IMR-90 (cell line): ENCODE results near the gene ZNF618. TPM values are rescaled to one million over a fixed set of nuclear protein-coding genes. Genes with fewer than 3 reads are reported as not detected.

ENCODE experiments used
- ATAC-seq: fragments of 200-7000 bp; cut with Tn5 transposase; 2 replicates; pipeline ENCODE4 v1.9.1; 2020; ENCODE audit warnings: low read depth, mild to moderate bottlenecking, moderate library complexity
- BruUV-seq: library from RNA; stranded (reverse); fragments of 400-500 nt; replicated peaks from 2 replicates; lab custom pipeline; 2021; lab: Mats Ljungman, UMichigan
- CTCF ChIA-PET: fragments of 300-600 bp; formaldehyde crosslinking; extraction: SDS; loops from one replicate; lab custom pipeline; 2021; ENCODE audit warnings: antibody characterized with exemption; lab: Yijun Ruan, JAX
- POLR2A ChIA-PET: fragments of 300-600 bp; sonication (Branson Sonifier 250); formaldehyde crosslinking; loops from one replicate; lab custom pipeline; 2022; ENCODE audit warnings: antibody characterized with exemption; ENCODE audit not compliant: unreplicated experiment; lab: Charles Lee
- DNase-seq: peaks from one replicate; pipeline ENCODE4 v3.0.0; 2013
- H2AFZ ChIP-seq: replicated peaks from 2 replicates; pipeline ENCODE3; 2013; ENCODE audit warnings: low read length, mild to moderate bottlenecking; ENCODE audit not compliant: poor library complexity
- H2AK5ac ChIP-seq: 2 replicates; pipeline ENCODE4 v1.6.1; 2013; ENCODE audit warnings: low read depth, low read length, inconsistent platforms
- H2AK9ac ChIP-seq: replicated peaks from 2 replicates; pipeline ENCODE3; 2013; ENCODE audit warnings: mild to moderate bottlenecking, low read depth, low read length, moderate library complexity; ENCODE audit not compliant: poor library complexity
- H2BK120ac ChIP-seq: 2 replicates; pipeline ENCODE4 v1.6.1; 2013; ENCODE audit warnings: low read depth, low read length, inconsistent platforms
- H2BK15ac ChIP-seq: 3 replicates; pipeline ENCODE4 v1.6.1; 2013; ENCODE audit warnings: low read depth, low read length, inconsistent platforms
- H2BK20ac ChIP-seq: 2 replicates; pipeline ENCODE4 v1.6.1; 2013; ENCODE audit warnings: low read depth, mild to moderate bottlenecking, inconsistent platforms, low read length, moderate library complexity
- H2BK5ac ChIP-seq: 2 replicates; pipeline ENCODE4 v1.6.1; 2013; ENCODE audit warnings: mild to moderate bottlenecking, low read depth, low read length, inconsistent platforms; ENCODE audit not compliant: poor library complexity, severe bottlenecking
- H3K14ac ChIP-seq: replicated peaks from 2 replicates; pipeline ENCODE4 v1.6.1; 2013; ENCODE audit warnings: low read depth, low read length, inconsistent platforms
- H3K18ac ChIP-seq: 2 replicates; pipeline ENCODE4 v1.6.1; 2013; ENCODE audit warnings: low read depth, low read length, control low read depth
- H3K23ac ChIP-seq: 2 replicates; pipeline ENCODE4 v1.6.1; 2013; ENCODE audit warnings: low read depth, low read length, inconsistent platforms
- H3K27ac ChIP-seq: 2 replicates; pipeline ENCODE4 v1.5.1; 2013; ENCODE audit warnings: mild to moderate bottlenecking, control low read depth, low read length; ENCODE audit not compliant: insufficient read depth
- H3K27me3 ChIP-seq: 2 replicates; pipeline ENCODE4 v1.6.1; 2013; ENCODE audit warnings: low read length; ENCODE audit not compliant: control insufficient read depth, insufficient read depth
- H3K36me3 ChIP-seq: 2 replicates; pipeline ENCODE4 v1.6.1; 2013; ENCODE audit warnings: low read length, mixed read lengths; ENCODE audit not compliant: control insufficient read depth, insufficient read depth
- H3K4ac ChIP-seq: 2 replicates; pipeline ENCODE4 v1.6.1; 2013; ENCODE audit warnings: low read depth, low read length, inconsistent platforms
- H3K4me1 ChIP-seq: 2 replicates; pipeline ENCODE4 v1.6.1; 2013; ENCODE audit warnings: low read length, mixed read lengths; ENCODE audit not compliant: control insufficient read depth, insufficient read depth
- H3K4me2 ChIP-seq: 2 replicates; pipeline ENCODE4 v1.6.1; 2013; ENCODE audit warnings: low read depth, mild to moderate bottlenecking, control low read depth, low read length, moderate library complexity
- H3K4me3 ChIP-seq: 2 replicates; pipeline ENCODE4 v1.5.1; 2013; ENCODE audit warnings: low read depth, mild to moderate bottlenecking, control low read depth, low read length, moderate library complexity; ENCODE audit not compliant: insufficient read depth
- H3K56ac ChIP-seq: 2 replicates; pipeline ENCODE4 v1.6.1; 2013; ENCODE audit warnings: low read length, inconsistent platforms; ENCODE audit not compliant: insufficient read depth; ENCODE audit errors: extremely low read depth
- H3K79me1 ChIP-seq, 2 experiments: 2 replicates each; pipeline ENCODE4 v1.6.1; 2013; ENCODE audit warnings: low read length in 2 of 2, inconsistent platforms in 1 of 2, low read depth in 1 of 2
- H3K9ac ChIP-seq: 2 replicates; pipeline ENCODE4 v1.6.1; 2013; ENCODE audit warnings: low read depth, low read length, control low read depth
- H3K9me1 ChIP-seq: 2 replicates; pipeline ENCODE4 v1.6.1; 2013; ENCODE audit warnings: low read length, inconsistent platforms; ENCODE audit not compliant: insufficient read depth
- H3K9me3 ChIP-seq: 2 replicates; pipeline ENCODE4 v1.6.1; 2013; ENCODE audit warnings: low read length; ENCODE audit not compliant: control insufficient read depth, insufficient read depth
- H4K20me1 ChIP-seq: 2 replicates; pipeline ENCODE4 v1.6.1; 2013; ENCODE audit warnings: low read length, inconsistent platforms; ENCODE audit not compliant: insufficient read depth
- H4K5ac ChIP-seq: 2 replicates; pipeline ENCODE4 v1.6.1; 2013; ENCODE audit warnings: mild to moderate bottlenecking, low read depth, low read length, control low read depth
- H4K8ac ChIP-seq, 2 experiments: 2 replicates each; pipeline ENCODE4 v1.6.1; 2013; ENCODE audit warnings: low read depth in 2 of 2, low read length in 2 of 2, control low read depth in 1 of 2, inconsistent platforms in 1 of 2
- H4K91ac ChIP-seq: 2 replicates; pipeline ENCODE4 v1.6.1; 2013; ENCODE audit warnings: low read depth, low read length, inconsistent platforms; ENCODE audit not compliant: insufficient read depth
- BHLHE40 ChIP-seq: fragments of 150-350 bp; IDR thresholded peaks from 2 replicates; pipeline ENCODE4 v1.6.1; 2016; ENCODE audit warnings: mild to moderate bottlenecking, low read depth, low read length
- CEBPB ChIP-seq: IDR thresholded peaks from 2 replicates; pipeline ENCODE4 v1.6.1; 2012; ENCODE audit warnings: low read depth, low read length, improper control_type of control experiment
- CHD1 ChIP-seq: IDR thresholded peaks from 2 replicates; pipeline ENCODE4 v1.6.1; 2012; ENCODE audit warnings: low read depth, low read length, improper control_type of control experiment
- FOS ChIP-seq: fragments of 150-350 bp; IDR thresholded peaks from 2 replicates; pipeline ENCODE4 v1.6.1; 2016; ENCODE audit warnings: low read depth, low read length
- MAFK ChIP-seq: IDR thresholded peaks from 2 replicates; pipeline ENCODE4 v1.6.1; 2012; ENCODE audit warnings: low read depth, low read length, improper control_type of control experiment
- MAZ ChIP-seq: IDR thresholded peaks from 2 replicates; pipeline ENCODE4 v1.6.1; 2012; ENCODE audit warnings: low read depth, mild to moderate bottlenecking, low read length, improper control_type of control experiment, moderate library complexity, borderline replicate concordance
- MXI1 ChIP-seq: IDR thresholded peaks from 2 replicates; pipeline ENCODE4 v1.6.1; 2012; ENCODE audit warnings: low read depth, mild to moderate bottlenecking, low read length, moderate library complexity, borderline replicate concordance
- NFE2L2 ChIP-seq: fragments of 150-350 bp; IDR thresholded peaks from 2 replicates; pipeline ENCODE4 v1.6.1; 2016; ENCODE audit warnings: low read depth, mild to moderate bottlenecking, low read length
- POLR2A ChIP-seq: IDR thresholded peaks from 2 replicates; pipeline ENCODE4 v1.6.1; 2012; ENCODE audit warnings: mild to moderate bottlenecking, low read depth, low read length
- RAD21 ChIP-seq: IDR thresholded peaks from 2 replicates; pipeline ENCODE4 v1.6.1; 2012; ENCODE audit warnings: low read length, improper control_type of control experiment
- RCOR1 ChIP-seq: IDR thresholded peaks from 2 replicates; pipeline ENCODE4 v1.6.1; 2012; ENCODE audit warnings: mild to moderate bottlenecking, low read length, improper control_type of control experiment; ENCODE audit not compliant: insufficient replicate concordance
- RFX5 ChIP-seq: IDR thresholded peaks from 2 replicates; pipeline ENCODE4 v1.8.0; 2012; ENCODE audit warnings: low read depth, mild to moderate bottlenecking, low read length, moderate library complexity
- SMC3 ChIP-seq: fragments of 150-350 bp; IDR thresholded peaks from 2 replicates; pipeline ENCODE4 v1.6.1; 2016; ENCODE audit warnings: low read depth, mild to moderate bottlenecking, antibody characterized with exemption, low read length, moderate library complexity
- USF2 ChIP-seq: fragments of 150-350 bp; IDR thresholded peaks from 2 replicates; pipeline ENCODE4 v1.6.1; 2017; ENCODE audit warnings: mild to moderate bottlenecking, antibody characterized with exemption, low read length, low read depth
- WGBS, 2 experiments: methylation state at CpG; one replicate each; pipeline versions ENCODE4 v1.1.5 to v1.1.7; 2013; ENCODE audit warnings: missing lambda C conversion rate in 2 of 2; ENCODE audit not compliant: insufficient read length in 1 of 2; ENCODE audit errors: extremely low coverage in 2 of 2; 5-methylcytosine and 5-hydroxymethylcytosine counted together
- dilution Hi-C: fragments of 300-500 bp; cut with HindIII; formaldehyde crosslinking; loops from one replicate; pipeline ENCODE4 v1.14.3; 2018; ENCODE audit warnings: low sequenced_read_pairs; ENCODE audit not compliant: unreplicated experiment
- in situ Hi-C: fragments of 300-500 bp; cut with MboI; formaldehyde crosslinking; loops from 3 replicates; pipeline ENCODE4 v1.14.3; 2019; ENCODE audit warnings: low sequenced_read_pairs, inconsistent platforms, mixed read lengths
- intact Hi-C: fragments of 100-400 bp; cut with micrococcal nuclease; formaldehyde crosslinking; loops from 2 replicates; pipeline ENCODE4 v1.10.0; 2022
- polyA plus RNA-seq, 3 experiments: library from polyadenylated mRNA; depleted of rRNA; stranded (reverse); fragments of >200 nt; gene quantifications; 2 replicates each; pipeline ENCODE4 v1.2.3, GENCODE V29; 2012; ENCODE audit warnings: low replicate concordance in 1 of 3
- total RNA-seq: library from RNA; depleted of rRNA; stranded (reverse); fragments of >200 nt; gene quantifications from 2 replicates; pipeline ENCODE4 v1.2.3, GENCODE V29; 2012
- TF ChIP-seq, protein P1 (sequence below): fragments of 150-350 bp; IDR thresholded peaks from 2 replicates; pipeline ENCODE4 v1.6.1; 2016; ENCODE audit warnings: low read depth, mild to moderate bottlenecking, low read length, moderate library complexity, borderline replicate concordance
- TF ChIP-seq, protein P2 (sequence below): conservative IDR thresholded peaks from 2 replicates; pipeline ENCODE4 v1.5.1; 2012; ENCODE audit warnings: mild to moderate bottlenecking, low read depth, low read length, improper control_type of control experiment

ZNF618 gene
- total and polyA plus RNA-seq, 2 of the 4 experiments (the other 2 are of a cell fraction) = 8.2 to 9.4 TPM

DNA sequence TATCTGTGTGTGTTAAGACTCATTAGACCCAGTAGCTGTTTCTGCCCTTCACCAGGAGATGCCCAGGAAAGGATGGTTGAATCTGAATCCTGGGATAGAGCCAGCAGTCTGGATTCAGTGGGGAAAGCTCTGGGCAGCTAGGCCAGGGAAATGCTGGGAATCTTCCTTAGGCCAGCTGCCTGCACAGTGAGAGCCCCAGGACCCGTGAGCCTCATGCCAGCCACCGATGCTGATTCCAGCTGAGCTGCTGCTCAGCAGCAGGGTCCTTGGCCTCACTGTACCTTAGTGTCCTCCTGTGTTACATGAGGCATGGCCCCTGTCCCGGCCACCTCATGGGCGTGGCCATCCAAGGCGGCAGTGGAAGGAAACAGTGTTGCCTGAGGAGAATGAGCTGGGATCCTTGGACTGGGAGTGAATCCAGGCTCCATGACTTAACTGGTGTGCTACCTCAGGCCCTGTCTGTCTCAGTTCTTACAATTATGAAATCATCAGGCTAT, 114.9 kb downstream of the ZNF618 start:
- Histone ChIP-seq H2AFZ (no peak overlapping the region), H3K4me3 (no peak overlapping the region), H3K4me2 (no peak overlapping the region), H3K4me1 (peaks cover 5% of the 10 kb centered on the region; the same call in 1 of the 2 replicates), H4K5ac (no peak overlapping the region), H3K4ac (no peak overlapping the region), H3K23ac (no peak overlapping the region), H4K8ac (no peak overlapping the region), H4K91ac (no peak overlapping the region), H3K9me1 (peaks cover 22% of the 10 kb centered on the region), H2AK9ac (no peak overlapping the region), H3K9ac (no peak overlapping the region), H3K27me3 (no peaks in the 10 kb centered on the region), H3K14ac (no peak overlapping the region), H3K36me3 (peaks cover 23% of the 10 kb centered on the region; the same call in 1 of the 2 replicates), H3K9me3 (no peaks in the 10 kb centered on the region), H2AK5ac (no peak overlapping the region), H3K18ac (no peak overlapping the region), H2BK120ac (no peak overlapping the region), H2BK15ac (no peak overlapping the region), H2BK5ac (no peak overlapping the region), H3K79me1 (peaks cover 22 to 73% of the 10 kb centered on the region in 2 experiments), H4K20me1 (peaks cover 23% of the 10 kb centered on the region; the same call in 1 of the 2 replicates), H2BK20ac (no peak overlapping the region), H3K56ac (no peak overlapping the region), H3K27ac (no peak overlapping the region)
- CTCF ChIA-PET = no interaction called here
- 79% methylated on average over 2 of the region's 5 CpGs; no CpG with 5 or more reads in 1 of the 2 experiments for WGBS, 2 experiments
- 0 out of 2 replicates have a peak, but pooled peaks have one; percentile 25 for ATAC-seq
- in situ Hi-C loops (no loop called here), intact Hi-C loops (no loop called here), dilution Hi-C loops (no loop called here)
- DNase-seq = peak; percentile 33
- no TSS peak for BruUV-seq
- POLR2A ChIA-PET = no interaction called here
- TF ChIP-seq BHLHE40 (no peak), FOS (no peak), CEBPB (no peak), RCOR1 (no peak), NFE2L2 (no peak), CHD1 (no peak), POLR2A (no peak), RAD21 (no peak), SMC3 (no peak), RFX5 (no peak), MAFK (no peak), MAZ (no peak), USF2 (no peak), MXI1 (no peak)
- TF ChIP-seq, protein P1, sequence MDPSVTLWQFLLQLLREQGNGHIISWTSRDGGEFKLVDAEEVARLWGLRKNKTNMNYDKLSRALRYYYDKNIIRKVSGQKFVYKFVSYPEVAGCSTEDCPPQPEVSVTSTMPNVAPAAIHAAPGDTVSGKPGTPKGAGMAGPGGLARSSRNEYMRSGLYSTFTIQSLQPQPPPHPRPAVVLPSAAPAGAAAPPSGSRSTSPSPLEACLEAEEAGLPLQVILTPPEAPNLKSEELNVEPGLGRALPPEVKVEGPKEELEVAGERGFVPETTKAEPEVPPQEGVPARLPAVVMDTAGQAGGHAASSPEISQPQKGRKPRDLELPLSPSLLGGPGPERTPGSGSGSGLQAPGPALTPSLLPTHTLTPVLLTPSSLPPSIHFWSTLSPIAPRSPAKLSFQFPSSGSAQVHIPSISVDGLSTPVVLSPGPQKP = no peak
- TF ChIP-seq, protein P2, sequence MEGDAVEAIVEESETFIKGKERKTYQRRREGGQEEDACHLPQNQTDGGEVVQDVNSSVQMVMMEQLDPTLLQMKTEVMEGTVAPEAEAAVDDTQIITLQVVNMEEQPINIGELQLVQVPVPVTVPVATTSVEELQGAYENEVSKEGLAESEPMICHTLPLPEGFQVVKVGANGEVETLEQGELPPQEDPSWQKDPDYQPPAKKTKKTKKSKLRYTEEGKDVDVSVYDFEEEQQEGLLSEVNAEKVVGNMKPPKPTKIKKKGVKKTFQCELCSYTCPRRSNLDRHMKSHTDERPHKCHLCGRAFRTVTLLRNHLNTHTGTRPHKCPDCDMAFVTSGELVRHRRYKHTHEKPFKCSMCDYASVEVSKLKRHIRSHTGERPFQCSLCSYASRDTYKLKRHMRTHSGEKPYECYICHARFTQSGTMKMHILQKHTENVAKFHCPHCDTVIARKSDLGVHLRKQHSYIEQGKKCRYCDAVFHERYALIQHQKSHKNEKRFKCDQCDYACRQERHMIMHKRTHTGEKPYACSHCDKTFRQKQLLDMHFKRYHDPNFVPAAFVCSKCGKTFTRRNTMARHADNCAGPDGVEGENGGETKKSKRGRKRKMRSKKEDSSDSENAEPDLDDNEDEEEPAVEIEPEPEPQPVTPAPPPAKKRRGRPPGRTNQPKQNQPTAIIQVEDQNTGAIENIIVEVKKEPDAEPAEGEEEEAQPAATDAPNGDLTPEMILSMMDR = no peak
